ENCODE data around the gene SPATA19. TPM values are rescaled to one million over a fixed set of nuclear protein-coding genes. Genes with fewer than 3 reads are reported as not detected.

Gene SPATA19
- total and polyA plus RNA-seq, 12 donors = 0.06 to 0.31 (median 0.30) TPM; not detected in 9

DNA sequence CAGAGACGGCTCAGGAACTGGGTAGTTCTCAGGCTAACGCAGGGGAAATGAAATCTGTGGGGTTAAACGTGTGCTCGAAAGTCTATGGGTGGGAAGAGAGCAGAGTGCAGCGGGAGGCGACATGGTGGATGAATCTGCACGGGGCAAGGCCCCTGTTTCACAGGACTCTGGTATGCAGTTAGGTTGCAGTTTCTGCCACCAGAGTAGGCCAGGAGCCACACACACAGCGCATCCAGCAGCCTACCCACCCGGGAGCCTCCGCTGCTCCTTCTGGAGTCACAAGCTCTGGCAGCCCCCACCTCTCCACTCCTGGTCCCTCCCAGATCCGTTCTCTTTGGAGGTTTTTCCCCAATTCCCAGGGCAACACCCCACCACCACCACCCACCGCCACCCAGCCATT lies 27.0 kb downstream of the SPATA19 start:
- peaks cover 0 to 27% (median 6%) of the 10 kb centered on the region in 7 donors for H3K27me3 ChIP-seq
- H3K9me3 ChIP-seq = no peaks in the 10 kb centered on the region
- TF ChIP-seq, protein P1, sequence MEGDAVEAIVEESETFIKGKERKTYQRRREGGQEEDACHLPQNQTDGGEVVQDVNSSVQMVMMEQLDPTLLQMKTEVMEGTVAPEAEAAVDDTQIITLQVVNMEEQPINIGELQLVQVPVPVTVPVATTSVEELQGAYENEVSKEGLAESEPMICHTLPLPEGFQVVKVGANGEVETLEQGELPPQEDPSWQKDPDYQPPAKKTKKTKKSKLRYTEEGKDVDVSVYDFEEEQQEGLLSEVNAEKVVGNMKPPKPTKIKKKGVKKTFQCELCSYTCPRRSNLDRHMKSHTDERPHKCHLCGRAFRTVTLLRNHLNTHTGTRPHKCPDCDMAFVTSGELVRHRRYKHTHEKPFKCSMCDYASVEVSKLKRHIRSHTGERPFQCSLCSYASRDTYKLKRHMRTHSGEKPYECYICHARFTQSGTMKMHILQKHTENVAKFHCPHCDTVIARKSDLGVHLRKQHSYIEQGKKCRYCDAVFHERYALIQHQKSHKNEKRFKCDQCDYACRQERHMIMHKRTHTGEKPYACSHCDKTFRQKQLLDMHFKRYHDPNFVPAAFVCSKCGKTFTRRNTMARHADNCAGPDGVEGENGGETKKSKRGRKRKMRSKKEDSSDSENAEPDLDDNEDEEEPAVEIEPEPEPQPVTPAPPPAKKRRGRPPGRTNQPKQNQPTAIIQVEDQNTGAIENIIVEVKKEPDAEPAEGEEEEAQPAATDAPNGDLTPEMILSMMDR (IDR thresholded peaks at IDR 0.05) = no peak
- WGBS, 2 donors = 89% methylated on average over 12 of the region's 12 CpGs
- intact Hi-C loops (cut with DNase I) = loop anchor here in 2 of 10 donors (5.0 to 10.0 kb wide), 3 partner anchors 124 to 661 kb away; no protein-coding TSS in a partner anchor
- no peak overlapping the region for H3K27ac ChIP-seq
- no peak overlapping the region for H3K4me3 ChIP-seq
- DNase-seq (no peak), ATAC-seq (no peak)
- H3K4me1 ChIP-seq = peaks cover 0 to 12% (median 7%) of the 10 kb centered on the region in 9 donors
- no peaks in the 10 kb centered on the region for H3K36me3 ChIP-seq

DNA sequence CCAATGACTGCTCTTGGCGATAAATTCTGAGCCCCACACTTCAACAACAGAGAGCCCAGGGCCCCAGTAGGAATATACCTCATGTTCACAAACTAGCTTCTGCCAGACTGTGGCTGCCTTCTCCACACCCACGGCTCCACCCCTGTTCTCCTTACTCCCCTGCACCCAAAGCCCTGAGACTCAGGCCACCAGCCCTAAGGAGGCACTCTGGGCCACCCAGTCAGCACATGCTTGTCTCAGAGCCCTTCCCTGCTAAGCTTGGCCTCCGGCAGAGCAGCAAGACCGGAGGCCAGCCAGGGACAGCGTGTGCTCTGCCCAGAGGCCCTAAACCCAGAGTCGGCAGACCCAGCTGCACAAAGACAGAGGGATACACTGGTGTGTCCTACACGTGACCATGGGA lies 27.9 kb downstream of the SPATA19 start:
- intact Hi-C loops (cut with DNase I) = loop anchor here in 2 of 10 donors (5.0 to 10.0 kb wide), 3 partner anchors 123 to 660 kb away; no protein-coding TSS in a partner anchor
- peaks cover 0 to 27% (median 6%) of the 10 kb centered on the region in 7 donors for H3K27me3 ChIP-seq
- no peak overlapping the region for H3K27ac ChIP-seq
- H3K4me1 ChIP-seq = peaks cover 0 to 12% (median 7%) of the 10 kb centered on the region in 9 donors
- no peak overlapping the region for H3K4me3 ChIP-seq
- H3K9me3 ChIP-seq = no peaks in the 10 kb centered on the region
- ATAC-seq (peak in 1 of 8 donors; percentile 16), DNase-seq (peak in 1 of 2 donors; percentile 16)
- no peaks in the 10 kb centered on the region for H3K36me3 ChIP-seq
- WGBS, 2 donors = 78 to 91% methylated on average over 7 of the region's 7 CpGs
- TF ChIP-seq, protein P1 (IDR thresholded peaks at IDR 0.05) = no peak

DNA sequence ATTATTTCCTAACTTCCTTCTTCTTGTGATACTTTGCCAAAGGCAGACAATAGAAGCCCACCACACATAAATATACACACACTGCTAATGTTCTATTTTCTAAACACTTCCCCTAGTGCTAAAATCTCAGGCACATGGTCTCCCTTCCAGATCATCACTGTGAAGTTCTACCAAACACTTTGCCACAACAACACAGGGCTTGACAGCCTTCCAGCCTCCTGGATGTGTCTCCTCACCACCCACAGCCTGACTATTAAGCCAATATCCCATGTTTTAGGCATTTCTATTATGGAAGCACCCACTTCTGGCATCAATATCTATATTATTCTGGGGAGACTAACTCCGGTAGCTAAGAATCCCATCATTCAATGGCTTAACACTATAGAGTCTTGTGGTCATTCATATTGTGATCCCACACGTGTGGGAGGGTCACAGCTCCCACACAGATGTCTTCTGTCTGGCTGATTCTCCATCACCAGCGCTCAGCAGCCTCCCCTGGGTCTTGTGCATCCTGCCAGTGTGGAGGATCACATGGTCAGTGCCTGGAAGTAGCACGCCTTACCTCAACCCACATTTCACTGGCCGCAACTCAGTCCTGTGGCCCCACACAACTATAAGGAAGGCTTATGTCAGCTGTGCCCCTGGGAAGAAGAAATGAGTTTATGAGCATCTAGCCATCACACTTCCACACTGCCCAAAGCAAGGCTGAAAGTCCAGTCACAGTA lies 29.0 kb downstream of the SPATA19 start:
- H3K27ac ChIP-seq = no peak overlapping the region
- no peaks in the 10 kb centered on the region for H3K9me3 ChIP-seq
- TF ChIP-seq, protein P1 (IDR thresholded peaks at IDR 0.05) = no peak
- DNase-seq (no peak), ATAC-seq (peak in 1 of 8 donors; percentile 29)
- peaks cover 0 to 12% (median 7%) of the 10 kb centered on the region in 9 donors for H3K4me1 ChIP-seq
- 51 to 61% methylated on average over 5 of the region's 5 CpGs for WGBS, 2 donors
- no peaks in the 10 kb centered on the region for H3K36me3 ChIP-seq
- H3K27me3 ChIP-seq = peaks cover 0 to 33% (median 11%) of the 10 kb centered on the region in 7 donors
- no peak overlapping the region for H3K4me3 ChIP-seq
- intact Hi-C loops (cut with DNase I) = loop anchor here in 2 of 10 donors (5.0 to 10.0 kb wide), 3 partner anchors 122 to 659 kb away; no protein-coding TSS in a partner anchor

DNA sequence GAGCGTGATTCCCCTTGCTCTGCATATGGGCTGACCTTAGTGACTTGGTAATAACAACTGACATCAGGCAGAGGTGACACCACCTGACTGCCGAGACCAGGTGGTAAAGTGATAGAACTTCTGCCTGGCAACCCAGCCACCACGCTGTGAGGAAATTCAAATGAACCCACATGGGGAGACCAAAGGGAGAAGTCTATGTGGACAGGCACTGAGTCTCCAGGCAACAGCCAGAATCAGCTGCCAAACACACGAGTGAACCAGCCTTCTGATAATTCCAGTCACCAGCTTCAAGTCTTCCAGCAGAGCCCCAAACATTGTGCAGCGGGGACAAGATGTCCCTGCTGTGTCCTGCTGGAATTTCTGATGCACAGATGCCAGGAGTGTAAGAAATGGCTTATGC lies 29.7 kb downstream of the SPATA19 start:
- peak in 6 of 8 donors; percentile 44 to 96 (median 68) for ATAC-seq

More for the DNA sequence above, 29.7 kb downstream of the SPATA19 start:
- TF ChIP-seq, protein P1 (IDR thresholded peaks at IDR 0.05) = no peak
- Histone ChIP-seq H3K27ac (no peak overlapping the region), H3K4me1 (peaks cover 0 to 14% (median 7%) of the 10 kb centered on the region in 9 donors), H3K9me3 (no peaks in the 10 kb centered on the region), H3K27me3 (peaks cover 0 to 33% (median 14%) of the 10 kb centered on the region in 7 donors), H3K36me3 (no peaks in the 10 kb centered on the region), H3K4me3 (no peak overlapping the region)
- intact Hi-C loops (cut with DNase I) = loop anchor here in 2 of 10 donors (5.0 to 10.0 kb wide), 3 partner anchors 121 to 658 kb away; no protein-coding TSS in a partner anchor
- no peak for DNase-seq
- WGBS, 2 donors = 44 to 45% methylated on average over 5 of the region's 5 CpGs
